PFSK-1 (cell line): Measurements from ENCODE around the gene AGMO.

Experiments used
- FOXP2 ChIP-seq: optimal IDR thresholded peaks from 2 replicates; pipeline ENCODE3; 2011; ENCODE audit warnings: borderline replicate concordance, control low read depth, inconsistent platforms; ENCODE audit not compliant: insufficient read depth; ENCODE audit errors: extremely low read length, extremely low read depth
- POLR2AphosphoS5 ChIP-seq: IDR thresholded peaks from 2 replicates; pipeline ENCODE4 v1.6.1; 2012; ENCODE audit warnings: low read depth, mild to moderate bottlenecking, control low read depth, low read length, moderate library complexity
- REST ChIP-seq, 2 experiments: IDR thresholded peaks; 2 replicates each; pipeline versions ENCODE4 v1.6.1 to v1.8.0; 2011 to 2012; ENCODE audit warnings: low read depth in 2 of 2, low read length in 2 of 2, control low read depth in 1 of 2, inconsistent platforms in 1 of 2, mild to moderate bottlenecking in 1 of 2, moderate library complexity in 1 of 2; ENCODE audit not compliant: insufficient read depth in 1 of 2
- SIN3A ChIP-seq: IDR thresholded peaks from 2 replicates; pipeline ENCODE4 v1.6.1; 2012; ENCODE audit warnings: mild to moderate bottlenecking, low read length, moderate library complexity, borderline replicate concordance; ENCODE audit not compliant: insufficient read depth
- TAF1 ChIP-seq: IDR thresholded peaks from 2 replicates; pipeline ENCODE4 v1.6.1; 2012; ENCODE audit warnings: low read length, control low read depth, borderline replicate concordance; ENCODE audit not compliant: insufficient read depth

Gene AGMO

DNA sequence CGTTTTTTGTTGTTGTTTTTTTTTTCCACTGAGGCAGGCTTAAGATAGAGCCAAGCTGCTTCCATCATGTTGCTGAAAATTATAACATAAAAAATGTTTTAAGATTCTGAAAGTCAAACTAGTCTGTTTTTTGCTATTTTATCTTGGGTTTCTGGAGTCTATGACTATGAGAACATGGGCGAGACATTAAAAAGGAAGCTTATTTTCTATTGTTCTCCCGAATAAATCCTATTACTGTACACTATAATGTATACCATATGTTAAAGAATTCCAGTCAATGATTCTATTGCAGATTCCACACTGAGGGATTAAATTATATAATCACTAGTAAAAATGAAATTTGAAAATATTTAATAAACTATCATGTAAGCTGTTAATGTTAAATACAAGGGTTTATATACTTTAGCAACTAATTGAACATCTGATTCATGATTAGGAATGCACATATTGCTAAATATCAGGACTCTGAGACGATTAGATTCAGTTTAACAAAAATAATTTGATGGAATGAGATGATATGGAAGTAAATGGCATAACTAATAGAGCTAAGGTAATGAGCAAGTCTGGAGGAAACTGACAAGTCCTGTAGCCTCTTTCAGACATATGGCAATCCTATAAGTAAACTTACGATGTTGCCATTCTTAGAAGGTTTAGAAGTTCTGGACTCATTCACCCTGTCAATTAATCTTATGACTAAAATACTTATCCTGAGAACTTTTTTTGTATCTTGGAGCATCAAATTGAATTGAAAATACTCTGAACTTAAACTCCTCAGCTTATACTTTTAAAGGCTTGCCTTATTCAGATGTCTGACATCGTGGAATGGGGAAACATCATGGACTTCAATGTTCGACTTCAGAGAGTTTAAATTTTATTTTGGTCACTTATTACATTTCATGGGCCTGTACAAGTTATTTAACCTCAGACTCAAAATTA, 364.5 kb downstream of the AGMO start:
- TF ChIP-seq TAF1: no peak
- no peak for TF ChIP-seq SIN3A

DNA sequence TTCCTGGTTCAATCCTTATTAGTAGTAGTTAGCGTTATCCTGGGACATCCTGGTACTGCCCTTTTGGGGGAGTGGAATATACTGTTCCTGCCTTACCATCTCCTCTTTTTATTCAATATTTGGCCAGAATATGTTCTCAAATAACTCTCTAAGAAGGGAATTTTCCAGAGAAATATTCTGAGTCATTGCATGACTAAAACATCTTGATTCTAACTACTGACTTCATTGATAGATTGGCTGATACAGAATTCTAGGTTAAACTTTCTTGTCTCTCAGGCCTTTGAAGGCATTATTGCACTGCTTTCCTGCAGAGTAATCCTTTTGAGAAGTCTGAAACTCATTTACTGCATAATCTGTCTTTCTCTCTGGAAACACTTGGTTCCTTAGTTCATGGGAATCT, 383.8 kb downstream of the AGMO start:
- no peak for TF ChIP-seq TAF1
- no peak for TF ChIP-seq FOXP2
- TF ChIP-seq SIN3A: no peak
- no peak for TF ChIP-seq REST (IDR thresholded peaks at IDR 0.05; ENCODE audit: insufficient read depth in 1 of 2, low read depth in 2 of 2, low read length in 2 of 2)
- TF ChIP-seq POLR2AphosphoS5: no peak

DNA sequence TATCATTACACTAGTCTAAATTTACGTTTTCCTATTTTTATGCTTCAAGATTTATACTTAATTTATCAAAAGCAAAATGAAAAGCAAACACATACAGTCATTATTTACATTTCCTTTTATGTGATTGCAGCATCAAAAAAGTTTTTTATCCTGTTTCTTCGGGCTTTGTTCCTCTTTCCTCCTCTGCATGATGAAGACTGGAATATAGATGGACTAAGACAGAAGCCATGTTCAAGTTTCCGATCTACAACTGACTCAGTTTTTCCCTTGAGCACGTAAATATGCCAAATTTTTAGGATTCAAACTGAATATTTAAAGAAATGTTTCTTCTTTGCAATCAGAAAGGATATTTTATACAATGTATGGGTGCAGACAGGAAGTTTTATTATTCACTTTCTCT, 385.7 kb downstream of the AGMO start:
- TF ChIP-seq POLR2AphosphoS5 (no peak), REST (IDR thresholded peaks at IDR 0.05; ENCODE audit: insufficient read depth in 1 of 2, low read depth in 2 of 2, low read length in 2 of 2) (no peak), TAF1 (no peak), FOXP2 (no peak), SIN3A (no peak)

DNA sequence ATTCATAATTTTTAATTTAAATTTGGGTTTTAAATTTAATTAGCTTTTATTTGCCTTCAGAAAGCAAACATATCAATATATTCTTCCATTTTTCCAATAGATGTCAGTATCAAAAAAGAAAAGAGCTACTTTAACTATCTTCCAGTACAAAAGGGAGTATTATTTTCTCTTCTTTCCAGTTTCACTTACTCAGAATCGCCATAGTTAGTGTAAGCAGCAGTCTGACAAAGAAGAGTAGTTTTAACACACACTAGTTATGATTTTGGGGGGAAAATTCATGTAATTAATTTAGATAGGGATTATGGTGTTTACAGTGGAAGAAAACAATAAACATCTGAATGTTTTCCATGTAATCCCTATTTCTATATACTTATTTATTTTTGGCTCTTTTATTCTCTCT, 386.7 kb downstream of the AGMO start:
- TF ChIP-seq TAF1 (no peak), FOXP2 (no peak), REST (IDR thresholded peaks at IDR 0.05; ENCODE audit: insufficient read depth in 1 of 2, low read depth in 2 of 2, low read length in 2 of 2) (no peak), POLR2AphosphoS5 (no peak), SIN3A (no peak)

- no peak for TF ChIP-seq FOXP2
- no peak for TF ChIP-seq SIN3A
- no peak for TF ChIP-seq POLR2AphosphoS5
- no peak for TF ChIP-seq REST (IDR thresholded peaks at IDR 0.05; ENCODE audit: insufficient read depth in 1 of 2, low read depth in 2 of 2, low read length in 2 of 2)
- no peak for TF ChIP-seq TAF1
Observed at GRCh38 chr7:15174485-15174884, 387.3 kb downstream of the AGMO start.
